SK-N-SH (cell line): ENCODE results near the gene HLA-DOA. TPM values are rescaled to one million over a fixed set of nuclear protein-coding genes. Genes with fewer than 3 reads are reported as not detected.

ENCODE experiments used
- CTCF ChIA-PET: fragments of 300-600, 350-600 bp; formaldehyde crosslinking; extraction: SDS; loops from one replicate; lab custom pipeline; 2021; lab: Yijun Ruan, JAX
- POLR2A ChIA-PET: fragments of 350-600 bp; sonication (Branson Sonifier 250); formaldehyde crosslinking; extraction: SDS; loops from one replicate; lab custom pipeline; 2020; ENCODE audit warnings: antibody characterized with exemption, inconsistent platforms; lab: Yijun Ruan, JAX
- DNase-seq: peaks from one replicate; pipeline ENCODE4 v3.0.0; 2012
- H2AFZ ChIP-seq: fragments of 200-600 bp; sonication (generic); 2 replicates; pipeline ENCODE4 v1.8.1; 2016; ENCODE audit warnings: antibody characterized with exemption, mild to moderate bottlenecking, low read depth
- H3F3A ChIP-seq: fragments of 200-600 bp; sonication (generic); replicated peaks from 2 replicates; pipeline ENCODE3; 2016; ENCODE audit warnings: antibody characterized with exemption, mild to moderate bottlenecking; ENCODE audit not compliant: insufficient read depth
- H3K27ac ChIP-seq, 2 experiments: fragments of 200-500 bp in 1 of 2; fragments of 200-600 bp in 1 of 2; sonication (Bioruptor generic) in 1 of 2; sonication (generic), shearing (Covaris generic) in 1 of 2; 2 replicates each; pipeline versions ENCODE4 v1.5.1 to v1.6.1; 2014 to 2016; ENCODE audit warnings: low read depth in 2 of 2, inconsistent platforms in 1 of 2, low read length in 1 of 2, mild to moderate bottlenecking in 1 of 2, mixed read lengths in 1 of 2
- H3K27me3 ChIP-seq: fragments of 200-600 bp; sonication (generic), shearing (Covaris generic); 2 replicates; pipeline ENCODE4 v1.6.1; 2016; ENCODE audit warnings: mixed run types; ENCODE audit not compliant: insufficient read depth
- H3K36me3 ChIP-seq, 2 experiments: fragments of 200-500 bp in 1 of 2; fragments of 200-600 bp in 1 of 2; sonication (Bioruptor generic) in 1 of 2; sonication (generic) in 1 of 2; replicated peaks in 1 of 2; 2 replicates each; pipeline versions ENCODE3 to v1.5.1; 2014 to 2016; ENCODE audit warnings: low read length in 1 of 2, mild to moderate bottlenecking in 1 of 2; ENCODE audit not compliant: insufficient read depth in 2 of 2, control insufficient read depth in 1 of 2
- H3K4me1 ChIP-seq, 2 experiments: fragments of 200-500 bp in 1 of 2; fragments of 200-600 bp in 1 of 2; sonication (Bioruptor generic) in 1 of 2; sonication (generic), shearing (Covaris generic) in 1 of 2; 2 replicates each; pipeline versions ENCODE4 v1.5.1 to v1.6.1; 2014 to 2016; ENCODE audit warnings: low read depth in 1 of 2, low read length in 1 of 2, mixed run types in 1 of 2; ENCODE audit not compliant: insufficient read depth in 2 of 2, control insufficient read depth in 1 of 2
- H3K4me2 ChIP-seq: fragments of 200-600 bp; sonication (generic), shearing (Covaris generic); 2 replicates; pipeline ENCODE4 v1.6.1; 2017; ENCODE audit warnings: mixed run types
- H3K4me3 ChIP-seq, 2 experiments: fragments of 200-500 bp in 1 of 2; fragments of 200-600 bp in 1 of 2; sonication (Bioruptor generic) in 1 of 2; sonication (generic), shearing (Covaris generic) in 1 of 2; 2 replicates each; pipeline versions ENCODE4 v1.5.1 to v1.8.1; 2014 to 2016; ENCODE audit warnings: low read depth in 2 of 2, inconsistent platforms in 1 of 2, low read length in 1 of 2, mild to moderate bottlenecking in 1 of 2, mixed read lengths in 1 of 2, moderate library complexity in 1 of 2
- H3K79me2 ChIP-seq: fragments of 200-600 bp; sonication (generic); 2 replicates; pipeline ENCODE4 v1.8.1; 2017; ENCODE audit warnings: mild to moderate bottlenecking; ENCODE audit not compliant: insufficient read depth
- H3K9ac ChIP-seq: fragments of 200-600 bp; sonication (generic); 2 replicates; pipeline ENCODE4 v1.6.1; 2017; ENCODE audit warnings: mixed run types
- H3K9me2 ChIP-seq: fragments of 200-600 bp; sonication (generic); 2 replicates; pipeline ENCODE4 v1.6.1; 2017; ENCODE audit warnings: mixed run types
- H3K9me3 ChIP-seq: fragments of 200-600 bp; sonication (generic); 2 replicates; pipeline ENCODE4 v1.6.1; 2017; ENCODE audit warnings: mixed run types, mild to moderate bottlenecking, moderate library complexity
- H4K20me1 ChIP-seq: fragments of 200-600 bp; sonication (generic); 2 replicates; pipeline ENCODE4 v1.6.1; 2017; ENCODE audit warnings: mild to moderate bottlenecking, mixed run types; ENCODE audit not compliant: insufficient read depth
- ELF1 ChIP-seq: IDR thresholded peaks from 2 replicates; pipeline ENCODE4 v1.4.0; 2012
- EP300 ChIP-seq, 2 experiments: IDR thresholded peaks; 2 replicates each; pipeline versions ENCODE4 v1.4.0 to v1.6.1; 2012; ENCODE audit warnings: borderline replicate concordance in 1 of 2, low read depth in 1 of 2, low read length in 1 of 2
- FOXJ3 ChIP-seq: sonication (generic); formaldehyde crosslinking; IDR thresholded peaks from 2 replicates; pipeline ENCODE4 v1.5.1; 2020; ENCODE audit warnings: mild to moderate bottlenecking, missing genetic modification reagents
- NFIC ChIP-seq: IDR thresholded peaks from 2 replicates; pipeline ENCODE4 v1.4.0; 2012; ENCODE audit warnings: borderline replicate concordance
- RCOR1 ChIP-seq: fragments of 150-350 bp; IDR thresholded peaks from 2 replicates; pipeline ENCODE4 v1.6.1; 2017; ENCODE audit warnings: antibody characterized with exemption, low read length
- RXRA ChIP-seq: IDR thresholded peaks from 2 replicates; pipeline ENCODE4 v1.4.0; 2012; ENCODE audit warnings: low read depth, mild to moderate bottlenecking, borderline replicate concordance
- TEAD4 ChIP-seq: IDR thresholded peaks from 2 replicates; pipeline ENCODE4 v1.4.0; 2012; ENCODE audit warnings: mild to moderate bottlenecking, borderline replicate concordance; ENCODE audit not compliant: insufficient read depth
- YY1 ChIP-seq: IDR thresholded peaks from 2 replicates; pipeline ENCODE4 v1.4.0; 2012; ENCODE audit warnings: low read depth, mild to moderate bottlenecking
- WGBS: methylation state at CpG from one replicate; pipeline ENCODE4 v1.1.6; 2017; ENCODE audit warnings: low lambda C conversion rate; 5-methylcytosine and 5-hydroxymethylcytosine counted together
- polyA plus RNA-seq, 3 experiments: library from polyadenylated mRNA; depleted of rRNA; stranded (reverse); fragments of >200 nt; gene quantifications; 2 replicates each; pipeline ENCODE4 v1.2.3, GENCODE V29; 2012
- TF ChIP-seq, protein P1 (sequence below): fragments of 150-350 bp; IDR thresholded peaks from 2 replicates; pipeline ENCODE4 v1.6.1; 2017; ENCODE audit warnings: antibody characterized with exemption, low read length, low read depth, borderline replicate concordance
- TF ChIP-seq, protein P2 (sequence below): IDR thresholded peaks from 2 replicates; pipeline ENCODE4 v1.6.1; 2012; ENCODE audit warnings: mild to moderate bottlenecking, low read depth, low read length, moderate library complexity
- TF ChIP-seq, protein P3 (sequence below): IDR thresholded peaks from 2 replicates; pipeline ENCODE4 v1.4.0; 2012; ENCODE audit warnings: low read depth

HLA-DOA gene
- polyA plus RNA-seq, 1 of the 3 experiments (the other 2 are of a cell fraction) = not detected

DNA sequence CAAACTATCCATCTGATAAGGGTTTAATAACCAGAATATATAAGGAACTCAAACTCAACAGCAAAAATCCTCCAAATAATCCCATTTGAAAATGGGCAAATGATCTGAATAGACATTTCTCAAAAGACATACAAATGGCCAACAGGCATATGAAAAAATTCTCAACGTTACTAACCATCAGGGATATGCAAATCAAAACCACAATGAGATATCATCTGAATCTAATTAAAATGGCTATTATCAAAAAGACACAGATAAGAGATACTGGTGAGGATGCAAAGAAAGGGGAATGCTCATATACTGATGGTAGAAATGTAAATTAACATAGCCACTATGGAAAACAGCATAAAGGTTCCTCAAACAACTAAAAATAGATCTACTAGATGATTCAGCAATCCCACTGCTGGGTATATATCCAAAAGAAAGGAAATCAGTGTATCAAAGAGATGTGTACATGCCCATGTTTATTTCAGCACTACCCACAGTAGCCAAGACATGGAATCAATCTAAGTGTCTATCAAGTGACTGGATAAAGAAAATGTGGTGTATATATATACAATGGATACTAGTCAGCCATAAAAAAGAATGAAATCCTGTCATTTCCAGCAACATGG lies 47.1 kb downstream of the HLA-DOA start (continued):
- TF ChIP-seq ELF1 = no peak
- TF ChIP-seq RXRA = no peak
- no peak for TF ChIP-seq EP300 (IDR thresholded peaks at IDR 0.05; ENCODE audit: borderline replicate concordance in 1 of 2, low read depth in 1 of 2, low read length in 1 of 2)
- TF ChIP-seq FOXJ3 = no peak
- TF ChIP-seq, protein P1, sequence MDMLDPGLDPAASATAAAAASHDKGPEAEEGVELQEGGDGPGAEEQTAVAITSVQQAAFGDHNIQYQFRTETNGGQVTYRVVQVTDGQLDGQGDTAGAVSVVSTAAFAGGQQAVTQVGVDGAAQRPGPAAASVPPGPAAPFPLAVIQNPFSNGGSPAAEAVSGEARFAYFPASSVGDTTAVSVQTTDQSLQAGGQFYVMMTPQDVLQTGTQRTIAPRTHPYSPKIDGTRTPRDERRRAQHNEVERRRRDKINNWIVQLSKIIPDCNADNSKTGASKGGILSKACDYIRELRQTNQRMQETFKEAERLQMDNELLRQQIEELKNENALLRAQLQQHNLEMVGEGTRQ = no peak
- TF ChIP-seq, protein P2, sequence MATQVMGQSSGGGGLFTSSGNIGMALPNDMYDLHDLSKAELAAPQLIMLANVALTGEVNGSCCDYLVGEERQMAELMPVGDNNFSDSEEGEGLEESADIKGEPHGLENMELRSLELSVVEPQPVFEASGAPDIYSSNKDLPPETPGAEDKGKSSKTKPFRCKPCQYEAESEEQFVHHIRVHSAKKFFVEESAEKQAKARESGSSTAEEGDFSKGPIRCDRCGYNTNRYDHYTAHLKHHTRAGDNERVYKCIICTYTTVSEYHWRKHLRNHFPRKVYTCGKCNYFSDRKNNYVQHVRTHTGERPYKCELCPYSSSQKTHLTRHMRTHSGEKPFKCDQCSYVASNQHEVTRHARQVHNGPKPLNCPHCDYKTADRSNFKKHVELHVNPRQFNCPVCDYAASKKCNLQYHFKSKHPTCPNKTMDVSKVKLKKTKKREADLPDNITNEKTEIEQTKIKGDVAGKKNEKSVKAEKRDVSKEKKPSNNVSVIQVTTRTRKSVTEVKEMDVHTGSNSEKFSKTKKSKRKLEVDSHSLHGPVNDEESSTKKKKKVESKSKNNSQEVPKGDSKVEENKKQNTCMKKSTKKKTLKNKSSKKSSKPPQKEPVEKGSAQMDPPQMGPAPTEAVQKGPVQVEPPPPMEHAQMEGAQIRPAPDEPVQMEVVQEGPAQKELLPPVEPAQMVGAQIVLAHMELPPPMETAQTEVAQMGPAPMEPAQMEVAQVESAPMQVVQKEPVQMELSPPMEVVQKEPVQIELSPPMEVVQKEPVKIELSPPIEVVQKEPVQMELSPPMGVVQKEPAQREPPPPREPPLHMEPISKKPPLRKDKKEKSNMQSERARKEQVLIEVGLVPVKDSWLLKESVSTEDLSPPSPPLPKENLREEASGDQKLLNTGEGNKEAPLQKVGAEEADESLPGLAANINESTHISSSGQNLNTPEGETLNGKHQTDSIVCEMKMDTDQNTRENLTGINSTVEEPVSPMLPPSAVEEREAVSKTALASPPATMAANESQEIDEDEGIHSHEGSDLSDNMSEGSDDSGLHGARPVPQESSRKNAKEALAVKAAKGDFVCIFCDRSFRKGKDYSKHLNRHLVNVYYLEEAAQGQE = no peak
- TF ChIP-seq, protein P3, sequence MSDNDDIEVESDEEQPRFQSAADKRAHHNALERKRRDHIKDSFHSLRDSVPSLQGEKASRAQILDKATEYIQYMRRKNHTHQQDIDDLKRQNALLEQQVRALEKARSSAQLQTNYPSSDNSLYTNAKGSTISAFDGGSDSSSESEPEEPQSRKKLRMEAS = no peak
- TF ChIP-seq RCOR1 = no peak
- TF ChIP-seq NFIC = no peak
- TF ChIP-seq YY1 = no peak
- no peak for TF ChIP-seq TEAD4
- TF ChIP-seq, all 33 proteins: peak for 0

DNA sequence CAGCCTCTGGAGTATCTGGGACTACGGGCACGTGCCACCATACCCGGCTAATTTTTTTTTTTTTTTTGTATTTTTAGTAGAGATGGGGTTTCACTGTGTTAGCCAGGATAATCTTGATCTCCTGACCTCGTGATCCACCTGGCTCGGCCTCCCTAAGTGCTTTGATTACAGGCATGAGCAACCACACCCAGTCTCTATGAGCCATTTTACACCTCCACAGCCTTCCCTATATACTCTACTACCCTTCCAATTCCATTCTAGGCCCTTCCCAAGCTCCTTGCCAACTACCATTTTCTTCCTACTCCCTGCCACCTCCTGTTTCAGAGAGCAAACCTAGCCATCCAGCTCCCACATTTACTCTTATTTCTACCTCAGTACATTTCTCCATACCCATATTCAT lies 48.8 kb downstream of the HLA-DOA start:
- Histone ChIP-seq H3K9ac (no peak overlapping the region), H3F3A (no peaks in the 10 kb centered on the region), H3K27me3 (no peaks in the 10 kb centered on the region), H3K36me3 (no peaks in the 10 kb centered on the region), H3K79me2 (peaks cover 8% of the 10 kb centered on the region; the same call in 1 of the 2 replicates), H3K4me3 (no peak overlapping the region), H3K9me2 (no peaks in the 10 kb centered on the region), H2AFZ (no peak overlapping the region), H3K9me3 (no peaks in the 10 kb centered on the region), H4K20me1 (no peaks in the 10 kb centered on the region), H3K4me2 (no peak overlapping the region), H3K4me1 (no peaks in the 10 kb centered on the region; a peak in 1 of 4 replicates), H3K27ac (no peak overlapping the region)
- DNase-seq = no peak
- 91% methylated on average over 5 of the region's 5 CpGs for WGBS
- POLR2A ChIA-PET = no interaction called here
- CTCF ChIA-PET = interaction anchor here (1.4 kb wide), 1 partner anchor 74 kb away, joined by 6 read pairs; no protein-coding TSS in a partner anchor
- TF ChIP-seq, protein P2 = no peak
